Stimulated activated naive CD4-positive, alpha-beta T cell (primary cell): Measurements from ENCODE around the gene P4HB.
A peak's percentile ranks its signal among the peaks of the same experiment; 100 is the strongest.

Experiments
- DNase-seq, 6 experiments: peaks; one replicate each; lab custom pipeline; 2025; lab: John Stamatoyannopoulos, UW

Gene P4HB

GRCh38 chr17:81859906-81860755 lies at the start of gene P4HB:
TSS of gene P4HB (minus strand) at chr17:81860535. CDS start at chr17:81860471, 64 bp downstream.
- DNase-seq: peak in 1 of 6 experiments; percentile 98

- no peak for DNase-seq
These were observed 48.9 kb upstream of the P4HB start for GRCh38 chr17:81909231-81909630.

- DNase-seq: no peak
These were observed 48.5 kb upstream of the P4HB start for GRCh38 chr17:81908793-81909192.

- no peak for DNase-seq
These were observed 47.1 kb upstream of the P4HB start for GRCh38 chr17:81907219-81908145.

GRCh38 chr17:81906476-81907218 lies 46.3 kb upstream of the P4HB start:
- DNase-seq: no peak

GRCh38 chr17:81905993-81906392 lies 45.7 kb upstream of the P4HB start:
- no peak for DNase-seq

- no peak for DNase-seq
These were observed 45.1 kb upstream of the P4HB start for GRCh38 chr17:81905424-81905875.

GRCh38 chr17:81904600-81905423 lies 44.5 kb upstream of the P4HB start:
- no peak for DNase-seq

GRCh38 chr17:81903896-81904599 lies 43.7 kb upstream of the P4HB start:
- no peak for DNase-seq

- no peak for DNase-seq
These were observed 43.1 kb upstream of the P4HB start for GRCh38 chr17:81903415-81903831.

- no peak for DNase-seq
These were observed 42.5 kb upstream of the P4HB start for GRCh38 chr17:81902653-81903414.

- peak in 1 of 6 experiments; percentile 17 for DNase-seq
These were observed 41.8 kb upstream of the P4HB start, which contains the start of gene NPB for GRCh38 chr17:81902023-81902652. TSS of gene NPB (plus strand) at chr17:81902238. CDS start at chr17:81902278, 40 bp downstream.

- no peak for DNase-seq
These were observed 41.1 kb upstream of the P4HB start for GRCh38 chr17:81901167-81902022.

- DNase-seq: no peak
These were observed 40.0 kb upstream of the P4HB start for GRCh38 chr17:81900181-81900820.

- DNase-seq: no peak
These were observed 39.3 kb upstream of the P4HB start for GRCh38 chr17:81899514-81900166.

- DNase-seq: no peak
These were observed 38.5 kb upstream of the P4HB start for GRCh38 chr17:81898885-81899284.
